HCT116 (cell line): ENCODE results near the gene AQP10.
"Not testable (repeated sequence)": the region's sequence is repeated elsewhere in the genome, so short reads cannot be mapped to it uniquely, and the experiment has no call there.

Experiments used
- CBX3 ChIP-seq: IDR thresholded peaks from 2 replicates; pipeline ENCODE4 v1.6.1; 2012; ENCODE audit warnings: low read depth
- CTCF ChIP-seq, 3 experiments: fragments of 200-600 bp in 1 of 3; sonication (generic) in 1 of 3; IDR thresholded peaks in 2 of 3; conservative IDR thresholded peaks in 1 of 3; 2 replicates each; pipeline ENCODE4 v1.5.1; 2012 to 2017; ENCODE audit warnings: low read depth in 2 of 3, low read length in 2 of 3, antibody characterized with exemption in 1 of 3, borderline replicate concordance in 1 of 3, control low read depth in 1 of 3, mild to moderate bottlenecking in 1 of 3, mixed read lengths in 1 of 3, mixed run types in 1 of 3, moderate library complexity in 1 of 3; ENCODE audit not compliant: insufficient read depth in 1 of 3
- EZH2 ChIP-seq: fragments of 200-600 bp; sonication (generic); IDR thresholded peaks from 2 replicates; pipeline ENCODE4 v1.6.1; 2017; ENCODE audit warnings: antibody characterized with exemption, mixed run types
- EZH2phosphoT487 ChIP-seq: fragments of 200-600 bp; IDR thresholded peaks from 2 replicates; pipeline ENCODE4 v1.6.1; 2018; ENCODE audit warnings: antibody characterized with exemption, borderline replicate concordance
- FOSL1 ChIP-seq: IDR thresholded peaks from 2 replicates; pipeline ENCODE4 v1.6.1; 2012; ENCODE audit warnings: low read depth
- JUND ChIP-seq: IDR thresholded peaks from 2 replicates; pipeline ENCODE4 v1.6.1; 2012
- POLR2A ChIP-seq: IDR thresholded peaks from 2 replicates; pipeline ENCODE4 v1.7.0; 2011; ENCODE audit warnings: borderline replicate concordance; ENCODE audit not compliant: insufficient read depth, insufficient read length; ENCODE audit errors: extremely low read depth
- POLR2AphosphoS5 ChIP-seq: IDR thresholded peaks from 2 replicates; pipeline ENCODE4 v1.6.1; 2011; ENCODE audit warnings: mild to moderate bottlenecking, low read depth, low read length, moderate library complexity
- SP1 ChIP-seq: IDR thresholded peaks from 2 replicates; pipeline ENCODE4 v1.6.1; 2012; ENCODE audit warnings: low read depth

GRCh38 chr1:154307670-154308270 is 13.1 kb upstream of the AQP10 start:
- TF ChIP-seq CBX3; POLR2A; FOSL1; SP1; JUND; CTCF (IDR thresholded peaks at IDR 0.05 in 2 of 3, conservative IDR thresholded peaks at IDR 0.05 in 1 of 3; ENCODE audit: borderline replicate concordance in 1 of 3, insufficient read depth in 1 of 3, low read depth in 2 of 3, low read length in 2 of 3); EZH2phosphoT487; EZH2; POLR2AphosphoS5: not testable (repeated sequence)
